ENCODE results near the gene PDCD11. TPM values are rescaled to one million over a fixed set of nuclear protein-coding genes. Genes with fewer than 3 reads are reported as not detected.
"Not testable (repeated sequence)": the region's sequence is repeated elsewhere in the genome, so short reads cannot be mapped to it uniquely, and the experiment has no call there.

PDCD11 gene
- polyA plus RNA-seq, 3 donors: 31.3 to 34.0 (median 33.4) TPM

DNA sequence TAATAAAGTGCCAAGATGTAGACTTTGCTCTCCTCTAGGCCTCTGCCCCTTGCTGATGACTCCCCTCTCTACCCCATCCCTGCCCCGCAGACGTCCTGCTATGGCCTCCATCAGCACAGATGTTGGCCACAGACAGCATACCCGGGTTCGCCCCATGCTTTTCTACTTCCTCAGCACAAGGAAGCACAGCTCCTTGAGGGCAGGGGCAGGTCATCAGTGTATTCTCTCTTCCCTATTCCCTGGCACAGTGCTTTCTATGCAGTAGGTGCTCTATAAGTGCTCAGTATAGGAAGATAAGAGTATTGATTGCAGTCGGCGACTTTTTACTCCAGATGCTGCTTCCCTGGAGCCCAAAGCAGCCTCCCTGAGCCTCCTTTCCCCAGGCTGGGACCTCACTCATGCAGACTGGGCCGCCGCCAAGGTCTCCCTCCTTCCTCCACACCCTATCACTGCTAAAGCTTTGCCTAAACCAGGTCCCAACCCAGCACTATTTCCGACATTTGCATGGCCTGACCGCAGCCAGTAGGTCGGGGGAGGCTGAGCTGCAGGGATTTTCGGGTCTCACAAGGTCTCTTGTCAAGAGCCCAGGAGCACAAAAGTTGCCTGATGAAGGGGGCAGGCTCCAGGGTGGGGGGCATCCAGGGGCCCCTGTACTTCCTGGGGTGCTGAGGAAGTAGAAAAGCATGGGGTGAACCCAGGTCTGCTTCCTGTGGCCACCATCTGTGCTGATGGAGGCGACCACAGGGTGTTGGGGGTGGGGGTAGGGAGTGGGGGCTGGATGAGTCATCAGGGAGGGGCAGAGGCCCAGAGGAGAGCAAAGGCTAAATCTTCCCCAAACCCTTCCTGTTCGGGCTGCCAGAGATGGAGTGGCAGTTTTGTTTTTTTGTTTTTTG, 74.6 kb downstream of the PDCD11 start:
- DNase-seq (ENCODE audit: low read depth in 3 of 3, low spot score in 2 of 3): no peak

DNA sequence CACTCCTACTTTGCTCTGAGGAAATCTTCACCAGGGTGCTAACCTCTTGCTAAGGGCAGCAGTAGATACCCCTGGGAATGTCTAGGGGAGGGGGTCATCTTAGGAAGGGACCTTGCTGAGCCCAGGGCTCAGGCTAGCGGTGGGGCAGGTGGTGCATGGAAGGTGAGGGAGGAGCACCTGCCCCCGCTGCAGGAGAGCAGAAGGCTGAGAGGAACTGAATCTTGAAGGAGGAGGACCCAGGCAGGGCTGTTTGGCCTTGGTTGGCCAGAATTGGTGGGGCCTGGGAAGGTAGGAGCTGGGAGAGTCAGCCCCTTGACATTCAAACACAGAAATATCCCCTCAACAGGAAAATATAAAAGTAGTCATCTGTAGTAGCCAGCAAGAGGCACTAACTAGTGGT, 75.6 kb downstream of the PDCD11 start:
- no peak for DNase-seq (ENCODE audit: low read depth in 3 of 3, low spot score in 2 of 3)

GRCh38 chr10:103473261-103473671, 76.8 kb downstream of the PDCD11 start:
- DNase-seq (ENCODE audit: low read depth in 3 of 3, low spot score in 2 of 3): no peak

- DNase-seq (ENCODE audit: low read depth in 3 of 3, low spot score in 2 of 3): no peak
Observed at GRCh38 chr10:103474077-103474476, 77.7 kb downstream of the PDCD11 start.

GRCh38 chr10:103475437-103475836, 79.0 kb downstream of the PDCD11 start:
- no peak for DNase-seq (ENCODE audit: low read depth in 3 of 3, low spot score in 2 of 3)

DNA sequence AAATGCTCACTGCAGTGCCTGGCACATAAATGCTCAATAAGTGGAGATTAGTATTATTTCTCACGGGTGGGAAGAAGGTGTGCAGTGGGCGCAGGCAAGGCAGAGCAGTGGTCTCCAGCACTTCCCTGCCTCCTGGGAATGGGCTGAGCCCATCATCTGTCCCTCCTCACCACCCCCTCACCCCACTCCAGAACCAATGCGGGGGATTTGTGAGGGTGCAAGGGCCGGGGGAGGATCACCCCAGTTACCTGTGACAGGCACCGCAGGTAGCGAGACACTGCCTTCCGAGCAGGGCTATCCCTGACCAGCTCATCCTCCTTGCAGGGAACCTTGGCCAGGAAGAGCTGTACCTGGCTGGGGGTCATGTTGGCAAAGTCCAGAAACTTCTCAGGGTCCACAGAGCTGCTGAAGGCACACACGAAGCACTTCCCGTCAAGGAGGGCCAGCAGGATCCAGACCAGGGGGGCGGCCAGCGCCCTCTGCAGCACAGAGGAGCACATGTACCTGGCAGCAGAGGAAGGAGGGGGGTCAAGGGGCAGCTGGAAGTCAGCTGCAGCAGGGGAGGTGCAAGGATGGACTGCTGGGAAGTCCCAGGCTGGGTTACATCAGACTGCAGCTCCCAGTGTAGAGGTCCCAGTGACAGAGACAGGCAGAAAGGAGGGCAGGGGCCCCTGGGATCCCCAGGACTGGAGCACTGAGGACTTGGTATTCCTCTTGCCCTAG, 79.8 kb downstream of the PDCD11 start:
- no peak for DNase-seq (ENCODE audit: low read depth in 3 of 3, low spot score in 2 of 3)

GRCh38 chr10:103478671-103479070, 82.2 kb downstream of the PDCD11 start:
- DNase-seq (ENCODE audit: low read depth in 3 of 3, low spot score in 2 of 3): no peak

DNA sequence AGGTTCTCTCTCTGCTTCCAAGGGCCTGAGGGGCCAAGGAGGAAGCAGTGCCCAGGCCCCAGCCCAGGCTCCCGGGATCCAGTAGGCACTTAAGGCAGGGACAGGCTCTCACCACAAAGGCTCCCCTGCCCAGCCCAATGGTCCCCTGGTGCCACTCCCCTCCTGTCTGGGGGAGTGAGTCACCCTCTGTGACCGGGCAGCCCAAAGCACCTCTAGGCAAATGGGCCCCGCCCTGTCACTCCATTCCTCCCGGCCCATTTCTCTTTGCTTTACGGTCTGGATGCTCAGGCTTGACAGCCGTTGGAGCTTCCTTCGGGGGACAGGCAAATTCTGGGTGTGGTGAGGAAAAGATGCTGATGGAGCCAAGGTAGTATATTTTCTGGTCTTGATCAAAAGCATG, 82.7 kb downstream of the PDCD11 start, which contains the start of gene CALHM3:
CALHM3 (minus strand) TSS at position 106 of the 400 bp plus-strand sequence. CDS start 208 bp downstream, outside the sequence.
- no peak for DNase-seq (ENCODE audit: low read depth in 3 of 3, low spot score in 2 of 3)

DNA sequence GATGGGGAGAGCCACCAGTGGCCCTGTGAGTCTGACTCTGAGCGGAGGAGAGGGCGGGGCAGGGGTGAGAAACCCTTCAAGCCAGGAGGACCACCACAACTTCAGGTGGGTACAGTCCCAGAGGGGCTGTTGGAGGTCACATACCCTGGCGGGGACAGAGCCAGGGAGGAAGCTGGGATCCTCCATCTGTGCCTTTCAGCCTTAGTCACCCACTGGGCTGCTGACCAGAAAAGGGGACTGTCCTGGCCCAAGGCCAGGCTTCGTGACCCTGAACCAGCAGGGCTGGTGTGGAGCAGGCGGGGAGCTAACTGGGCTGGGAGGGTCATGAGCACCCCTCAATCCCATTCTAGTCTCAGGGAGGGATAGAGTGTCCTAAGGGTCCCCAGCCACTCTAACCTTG, 84.1 kb downstream of the PDCD11 start:
- DNase-seq (ENCODE audit: low read depth in 3 of 3, low spot score in 2 of 3): no peak

- no peak for DNase-seq (ENCODE audit: low read depth in 3 of 3, low spot score in 2 of 3)
Observed at GRCh38 chr10:103481974-103482531, 85.6 kb downstream of the PDCD11 start.

GRCh38 chr10:103486635-103487409, 90.4 kb downstream of the PDCD11 start:
- not testable (repeated sequence) for DNase-seq (ENCODE audit: low read depth in 3 of 3, low spot score in 2 of 3)

DNA sequence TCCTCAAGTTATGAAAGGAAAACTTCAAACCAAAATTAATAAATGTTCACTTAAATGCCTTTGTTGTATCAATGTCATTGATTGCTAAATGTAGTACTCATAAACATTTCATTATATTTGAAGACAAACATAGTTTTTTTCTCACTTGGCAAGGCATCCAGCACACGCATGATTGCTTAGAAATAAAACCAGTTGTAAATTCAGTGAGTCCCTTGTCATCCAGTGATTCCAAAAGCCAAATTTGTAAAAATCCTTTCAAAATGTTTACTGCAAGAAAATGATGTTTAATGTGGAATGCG, 90.9 kb downstream of the PDCD11 start:
- DNase-seq (ENCODE audit: low read depth in 3 of 3, low spot score in 2 of 3): no peak

GRCh38 chr10:103490986-103491314, 94.5 kb downstream of the PDCD11 start:
- no peak for DNase-seq (ENCODE audit: low read depth in 3 of 3, low spot score in 2 of 3)

- no peak for DNase-seq (ENCODE audit: low read depth in 3 of 3, low spot score in 2 of 3)
Observed at GRCh38 chr10:103491729-103492364, 95.4 kb downstream of the PDCD11 start.

GRCh38 chr10:103492655-103493261, 96.3 kb downstream of the PDCD11 start:
- no peak for DNase-seq (ENCODE audit: low read depth in 3 of 3, low spot score in 2 of 3)

GRCh38 chr10:103493362-103493915, 97.0 kb downstream of the PDCD11 start, which contains the start of gene NEURL1:
Gene NEURL1 (plus strand): TSS chr10:103493705. CDS start chr10:103494388, 683 bp downstream.
- no peak for DNase-seq (ENCODE audit: low read depth in 3 of 3, low spot score in 2 of 3)

- no peak for DNase-seq (ENCODE audit: low read depth in 3 of 3, low spot score in 2 of 3)
Observed at GRCh38 chr10:103493916-103494877, 97.8 kb downstream of the PDCD11 start.

GRCh38 chr10:103495321-103495720, 98.9 kb downstream of the PDCD11 start:
- no peak for DNase-seq (ENCODE audit: low read depth in 3 of 3, low spot score in 2 of 3)
